T follicular helper cell (primary cell): ENCODE measurements around the gene AP4B1.

Source experiments
- DNase-seq: peaks from one replicate; pipeline ENCODE4 v3.0.0-alpha.2; 2020; ENCODE audit warnings: low read depth

Gene AP4B1

DNA sequence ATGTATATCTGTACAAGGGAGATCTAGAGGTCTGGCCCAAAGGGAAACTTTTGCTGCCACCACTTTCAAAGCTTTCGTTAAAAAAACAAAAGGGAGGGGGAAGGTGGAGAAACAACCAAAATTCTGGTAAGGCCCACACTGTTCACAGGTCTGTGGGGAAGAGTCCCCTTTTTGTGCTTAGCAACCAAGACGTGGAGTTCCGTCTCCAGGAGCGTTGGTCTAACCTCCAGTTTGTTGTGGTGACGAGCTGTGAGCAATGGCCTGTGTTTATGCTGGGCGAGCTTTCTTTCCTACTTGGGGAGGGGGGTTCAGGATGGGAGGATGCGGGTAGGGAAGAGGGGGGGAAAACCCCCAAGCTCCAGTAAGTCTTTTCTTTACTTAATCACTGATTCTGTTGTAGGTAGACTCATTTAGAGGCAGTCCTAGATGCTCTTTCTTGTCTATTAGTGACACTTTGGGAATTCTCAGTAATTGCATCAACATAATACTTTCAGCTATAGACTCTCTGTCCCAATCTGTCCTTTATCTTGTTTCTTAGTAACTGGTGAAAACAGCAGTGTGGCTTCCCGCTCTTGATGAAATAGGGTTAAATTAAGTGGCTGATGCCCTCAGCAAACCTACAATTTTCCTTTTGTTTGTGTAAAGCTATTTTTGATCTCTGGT is 26.0 kb upstream of the AP4B1 start:
- DNase-seq: peak; percentile 68

DNA sequence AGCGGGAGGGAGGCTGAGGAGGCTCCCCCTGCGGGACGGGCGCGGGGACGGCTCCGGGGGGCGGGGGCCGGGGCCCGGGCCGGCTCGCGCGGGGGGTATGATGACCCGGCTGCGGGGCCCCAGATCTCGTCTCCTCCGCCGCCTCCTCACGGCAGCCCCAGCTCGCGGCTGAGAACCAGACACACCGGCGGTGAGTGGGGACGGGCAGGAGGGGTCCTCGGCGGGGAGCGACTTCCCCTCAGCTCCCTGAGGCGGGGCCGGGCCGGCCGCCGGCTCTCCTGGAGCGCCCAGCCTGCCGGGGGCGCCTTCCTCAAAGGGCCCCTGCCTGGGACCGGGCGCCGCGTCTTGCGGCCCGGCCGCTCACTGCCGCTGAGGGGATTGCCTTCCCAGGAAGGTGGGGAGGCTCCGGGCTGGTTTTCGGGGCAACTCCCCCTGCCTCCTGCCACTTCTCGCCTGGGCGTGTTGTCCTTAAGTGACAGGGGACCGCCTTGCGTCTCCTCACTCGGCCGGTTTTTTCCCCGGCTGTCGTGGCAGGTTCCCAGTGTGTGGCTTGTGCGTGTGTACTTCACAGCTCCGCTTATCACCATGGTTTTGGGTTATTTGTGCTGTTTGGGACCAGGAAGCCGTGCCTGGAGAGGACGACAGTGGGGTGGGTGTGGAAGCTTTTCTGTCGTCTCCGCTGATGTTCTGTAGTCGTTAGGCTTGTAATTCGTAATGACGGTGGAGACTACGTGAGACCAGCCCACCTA is 25.3 kb upstream of the AP4B1 start:
- DNase-seq: peak; percentile 69

- DNase-seq: peak; percentile 89
These were observed 24.5 kb upstream of the AP4B1 start, which contains the start of gene HIPK1 for GRCh38 chr1:113928941-113929749. Gene HIPK1 (plus strand): TSS chr1:113929324.

- DNase-seq: no peak
These were observed 23.8 kb upstream of the AP4B1 start for GRCh38 chr1:113928187-113928930.

- DNase-seq: no peak
These were observed 19.9 kb upstream of the AP4B1 start for GRCh38 chr1:113924473-113924872.

DNA sequence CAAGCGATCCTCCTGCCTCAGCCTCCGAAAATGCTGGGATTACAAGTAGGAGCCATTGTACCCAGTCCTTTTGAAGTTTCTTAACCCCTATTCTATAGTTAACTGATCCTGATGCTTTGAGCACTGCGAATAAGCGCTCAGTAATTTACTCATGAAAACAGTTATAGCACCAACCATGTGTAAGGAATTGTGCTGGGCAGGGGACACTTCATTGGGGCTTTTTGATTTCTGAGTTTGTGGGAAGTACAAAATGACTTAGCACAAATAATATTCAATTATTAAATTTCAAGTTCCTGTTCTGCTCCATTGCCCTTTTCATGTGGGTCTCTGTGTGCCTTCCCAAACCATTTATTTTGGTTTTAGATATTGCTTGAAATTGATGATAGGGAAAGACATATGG is 18.4 kb upstream of the AP4B1 start:
- no peak for DNase-seq

- DNase-seq: no peak
These were observed 13.6 kb upstream of the AP4B1 start for GRCh38 chr1:113918243-113918642.

DNA sequence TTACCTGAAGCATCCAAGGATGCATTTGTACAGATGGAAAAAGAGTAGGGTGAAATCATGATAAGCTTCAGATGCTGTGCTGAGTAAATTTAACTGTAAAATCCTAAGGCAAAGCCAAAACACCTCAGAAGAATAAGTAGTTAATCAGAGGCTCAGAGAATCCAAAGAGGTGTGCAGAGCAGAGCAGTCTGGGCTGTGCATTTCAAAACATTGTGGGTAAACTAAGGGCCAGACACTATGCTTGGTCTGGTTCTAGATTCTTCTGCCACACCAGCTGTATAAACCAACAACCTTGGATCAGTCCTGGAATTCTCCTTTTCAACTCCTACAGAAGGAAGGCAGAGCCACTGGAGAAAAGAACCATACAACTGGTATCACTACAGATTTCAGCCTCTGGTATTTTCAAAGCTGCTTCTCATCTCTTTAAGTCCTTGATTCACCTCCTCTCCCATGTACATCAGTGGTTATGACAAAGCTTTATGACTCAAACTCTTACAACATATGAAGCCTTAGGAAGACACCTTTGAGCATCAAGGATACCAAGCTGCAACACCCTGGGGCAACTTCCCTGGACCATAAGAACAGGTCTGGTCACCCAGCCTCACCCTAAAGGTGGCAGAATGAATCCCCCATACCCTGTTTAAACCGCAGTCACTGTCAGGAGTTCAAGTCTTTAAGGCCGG is 12.9 kb upstream of the AP4B1 start:
- no peak for DNase-seq

GRCh38 chr1:113916974-113917373 is 12.4 kb upstream of the AP4B1 start:
- DNase-seq: no peak

DNA sequence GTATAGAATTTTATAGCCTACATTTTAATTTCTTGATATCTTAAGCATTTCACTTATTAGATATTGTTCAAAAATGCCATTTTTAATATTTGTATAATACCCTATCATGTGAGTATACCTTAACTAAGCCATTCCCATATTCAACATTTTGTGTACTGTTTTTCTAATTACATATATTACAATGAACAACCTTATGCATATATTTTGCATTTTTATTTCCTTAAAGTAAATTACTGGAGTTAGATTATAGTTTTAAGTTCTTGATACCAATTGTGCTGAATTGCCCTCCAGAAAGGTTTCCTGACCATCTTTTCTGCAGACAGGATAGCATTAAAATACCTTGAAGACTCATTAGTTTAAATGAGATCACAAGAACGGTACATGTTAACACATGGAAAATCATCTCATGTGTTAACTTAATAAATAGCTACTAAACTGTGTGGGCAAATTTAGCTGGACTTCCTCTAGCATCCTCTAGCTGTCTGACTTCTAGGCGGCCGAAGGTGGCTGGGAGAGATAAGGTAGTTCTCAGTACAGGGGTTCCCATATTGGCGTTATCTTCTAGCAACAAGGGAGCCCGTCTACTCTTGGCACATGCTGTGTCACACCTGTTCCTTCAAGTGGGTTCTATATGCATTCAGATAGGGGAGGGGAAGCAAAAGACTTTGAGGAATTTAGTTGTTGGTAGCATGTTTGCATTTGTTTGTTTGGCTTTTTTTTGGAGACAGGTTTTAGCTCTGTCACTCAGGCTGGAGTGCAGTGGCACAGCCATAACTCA is 9.5 kb upstream of the AP4B1 start:
- DNase-seq: no peak

DNA sequence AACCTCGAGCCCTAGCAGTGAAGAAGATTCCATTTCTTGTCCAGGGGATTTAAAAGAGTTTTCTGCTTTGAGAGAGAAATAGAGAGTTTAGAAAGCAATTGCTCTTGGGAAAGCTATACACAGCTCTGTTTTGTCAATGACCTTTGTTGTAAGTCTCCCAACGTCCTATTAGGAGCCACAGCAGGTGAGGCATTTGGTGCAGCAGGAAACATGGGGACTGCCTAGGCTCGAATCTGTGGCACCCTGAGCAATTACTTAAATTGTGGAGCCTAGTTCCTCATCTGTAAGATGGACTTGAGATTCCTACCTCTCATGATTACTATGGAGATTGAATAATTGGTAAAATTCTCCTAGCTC is 8.7 kb upstream of the AP4B1 start:
- no peak for DNase-seq

- DNase-seq: no peak
These were observed 8.2 kb upstream of the AP4B1 start for GRCh38 chr1:113912594-113913311.

DNA sequence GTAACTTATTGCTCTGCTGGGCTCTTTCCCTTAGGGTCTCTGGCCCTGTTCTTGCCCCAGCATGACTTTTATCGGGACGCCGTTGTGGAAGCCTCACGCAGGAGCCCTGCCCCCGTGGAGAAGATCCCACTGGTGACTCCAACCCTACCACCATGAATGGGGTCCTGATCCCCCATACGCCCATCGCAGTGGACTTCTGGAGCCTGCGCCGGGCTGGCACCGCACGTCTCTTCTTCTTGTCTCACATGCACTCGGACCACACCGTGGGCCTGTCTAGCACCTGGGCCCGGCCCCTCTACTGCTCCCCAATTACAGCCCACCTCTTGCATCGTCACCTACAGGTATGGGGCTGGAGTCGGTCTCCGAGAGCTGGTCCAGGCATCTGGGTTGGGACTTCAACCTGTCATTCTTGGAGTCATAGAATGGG is 849 bp upstream of the AP4B1 start:
- DNase-seq: no peak

DNA sequence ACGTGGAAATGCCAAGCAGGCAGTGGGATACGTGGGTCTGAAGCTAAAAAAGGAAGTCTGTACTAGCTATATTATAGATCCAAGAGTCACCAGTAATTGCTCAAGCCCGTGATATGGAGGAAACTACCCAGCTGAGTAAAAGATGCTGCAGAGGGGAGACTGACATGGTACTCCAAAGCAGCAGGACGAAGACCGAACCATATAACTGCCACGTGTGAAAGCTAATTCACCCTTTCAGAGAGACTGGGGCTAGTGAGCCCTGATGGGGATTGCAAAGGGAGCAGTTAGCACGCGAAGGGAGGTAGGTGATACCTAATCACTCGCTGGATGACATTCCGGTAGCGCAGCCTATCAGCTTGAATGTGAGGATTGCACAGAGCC is 316 bp downstream of the AP4B1 start:
- DNase-seq: no peak

DNA sequence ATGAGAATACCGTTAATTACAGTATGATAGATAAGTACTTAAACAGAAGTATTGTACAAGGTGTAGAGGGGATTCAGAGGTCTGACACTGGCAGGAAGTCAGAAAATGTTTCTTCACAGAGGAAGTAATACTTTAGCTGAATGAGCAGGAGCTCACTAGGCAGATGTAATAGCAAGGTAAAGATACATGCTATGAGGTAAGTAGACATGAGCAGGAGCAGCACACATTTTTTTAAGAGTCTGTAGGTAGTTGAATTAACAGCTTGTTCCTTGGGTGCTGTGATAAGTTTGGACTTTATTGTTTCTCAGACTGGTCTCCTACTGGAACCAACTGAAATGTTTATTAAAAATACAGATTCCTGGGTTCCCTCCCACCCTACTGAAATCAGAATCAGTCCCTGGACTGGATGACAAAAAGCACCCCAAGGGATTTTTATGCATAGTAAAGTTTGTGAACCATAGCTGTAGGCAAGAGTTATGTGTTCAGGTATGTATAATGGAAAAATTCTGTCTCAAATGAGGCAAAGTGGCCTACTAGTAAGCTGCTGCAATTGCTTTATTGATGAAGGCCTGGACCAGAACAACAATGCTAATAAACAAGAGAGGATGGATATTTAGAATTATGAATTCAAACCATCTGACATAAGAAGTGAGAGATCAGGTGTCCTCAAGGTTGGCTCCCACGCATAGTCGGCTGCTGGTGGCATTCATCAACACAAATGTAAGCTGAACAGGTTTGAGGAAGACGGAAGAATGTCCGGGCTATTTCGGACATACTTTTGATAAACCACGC is 902 bp downstream of the AP4B1 start:
- no peak for DNase-seq

DNA sequence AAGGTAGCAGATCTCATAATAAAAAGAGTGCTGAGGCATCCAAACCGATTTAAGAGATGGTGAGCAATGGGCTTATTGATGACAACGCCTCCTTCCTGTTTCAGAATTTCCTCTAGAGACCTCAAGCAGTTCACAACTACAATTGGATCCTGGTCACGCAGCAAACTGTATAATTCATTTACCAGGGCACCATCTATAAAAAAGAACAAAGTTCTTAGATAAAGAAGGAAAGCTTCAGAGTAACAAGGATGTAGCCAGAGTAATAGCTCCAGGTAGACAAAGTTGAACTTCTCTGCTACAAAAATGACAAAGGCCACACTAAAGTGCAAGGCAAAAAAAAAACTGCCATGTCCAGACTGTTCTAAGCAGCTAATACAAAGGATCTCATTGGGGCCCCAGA is 3.4 kb downstream of the AP4B1 start:
- no peak for DNase-seq

GRCh38 chr1:113899111-113899510 is 5.5 kb downstream of the AP4B1 start:
- DNase-seq: no peak

GRCh38 chr1:113898241-113898814 is 6.3 kb downstream of the AP4B1 start:
- no peak for DNase-seq

DNA sequence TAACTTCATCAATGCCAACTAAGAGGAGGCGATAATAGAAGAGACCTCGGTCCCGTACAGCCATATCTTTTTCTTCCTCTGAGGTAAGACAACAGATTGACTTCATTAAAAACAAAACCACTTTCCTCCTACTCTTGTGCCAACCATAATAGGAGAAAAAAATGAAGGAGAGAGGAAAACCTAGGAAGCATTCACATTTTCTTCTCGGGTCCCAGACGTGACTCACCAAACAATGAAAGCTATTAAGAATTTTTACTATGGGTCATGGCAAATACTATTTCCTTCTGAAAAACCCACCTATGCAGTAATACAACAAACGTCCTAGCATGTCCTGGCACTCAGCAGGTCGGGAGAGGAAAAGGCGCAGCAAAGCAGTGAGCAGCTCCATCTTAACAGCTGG is 8.6 kb downstream of the AP4B1 start:
- DNase-seq: no peak
